ENCODE results near the gene ERG. TPM values are rescaled to one million over a fixed set of nuclear protein-coding genes. Genes with fewer than 3 reads are reported as not detected.

ERG gene
- total RNA-seq, 1 experiment from 2014 or later, result not detected

DNA sequence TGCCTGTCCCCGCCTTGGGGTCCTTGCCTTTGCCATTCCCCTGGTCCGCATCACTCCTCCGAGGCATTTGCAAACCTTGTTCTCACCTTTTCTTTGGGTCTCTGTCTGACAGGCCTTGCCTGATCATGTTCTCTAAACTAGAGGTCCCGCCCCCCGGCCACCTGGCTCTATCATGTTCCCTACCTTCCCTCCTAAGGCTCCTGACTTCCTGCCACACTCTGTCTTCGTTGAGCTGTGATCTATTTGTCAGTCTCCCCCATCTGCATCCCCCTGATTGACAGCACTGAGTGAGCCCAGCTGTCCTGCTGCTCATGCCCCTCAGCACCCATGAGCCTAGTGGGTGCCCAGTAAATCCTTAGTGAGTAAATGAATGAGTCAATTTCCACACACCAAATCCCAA is 22.8 kb downstream of the ERG start:
- no peak for DNase-seq
- Mint-ChIP-seq H3K9me3 (ENCODE audit: low read depth, unreplicated experiment) (no peaks in the 10 kb centered on the region), H3K36me3 (ENCODE audit: insufficient read depth, unreplicated experiment) (no peaks in the 10 kb centered on the region), H3K27ac (ENCODE audit: unreplicated experiment) (no peak overlapping the region), H3K27me3 (ENCODE audit: unreplicated experiment) (peaks cover 86% of the 10 kb centered on the region), H3K4me1 (ENCODE audit: low read depth, unreplicated experiment) (no peaks in the 10 kb centered on the region), H3K4me3 (ENCODE audit: low read depth, unreplicated experiment) (no peak overlapping the region)
- CTCF ChIA-PET, result no interaction called here
- TF ChIP-seq, protein P1, sequence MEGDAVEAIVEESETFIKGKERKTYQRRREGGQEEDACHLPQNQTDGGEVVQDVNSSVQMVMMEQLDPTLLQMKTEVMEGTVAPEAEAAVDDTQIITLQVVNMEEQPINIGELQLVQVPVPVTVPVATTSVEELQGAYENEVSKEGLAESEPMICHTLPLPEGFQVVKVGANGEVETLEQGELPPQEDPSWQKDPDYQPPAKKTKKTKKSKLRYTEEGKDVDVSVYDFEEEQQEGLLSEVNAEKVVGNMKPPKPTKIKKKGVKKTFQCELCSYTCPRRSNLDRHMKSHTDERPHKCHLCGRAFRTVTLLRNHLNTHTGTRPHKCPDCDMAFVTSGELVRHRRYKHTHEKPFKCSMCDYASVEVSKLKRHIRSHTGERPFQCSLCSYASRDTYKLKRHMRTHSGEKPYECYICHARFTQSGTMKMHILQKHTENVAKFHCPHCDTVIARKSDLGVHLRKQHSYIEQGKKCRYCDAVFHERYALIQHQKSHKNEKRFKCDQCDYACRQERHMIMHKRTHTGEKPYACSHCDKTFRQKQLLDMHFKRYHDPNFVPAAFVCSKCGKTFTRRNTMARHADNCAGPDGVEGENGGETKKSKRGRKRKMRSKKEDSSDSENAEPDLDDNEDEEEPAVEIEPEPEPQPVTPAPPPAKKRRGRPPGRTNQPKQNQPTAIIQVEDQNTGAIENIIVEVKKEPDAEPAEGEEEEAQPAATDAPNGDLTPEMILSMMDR (IDR thresholded peaks at IDR 0.05; ENCODE audit: unreplicated experiment), result no peak
- intact Hi-C loops (cut with micrococcal nuclease; ENCODE audit: unreplicated experiment), result no loop called here
- BruUV-seq (replicated peaks), result no TSS peak

DNA sequence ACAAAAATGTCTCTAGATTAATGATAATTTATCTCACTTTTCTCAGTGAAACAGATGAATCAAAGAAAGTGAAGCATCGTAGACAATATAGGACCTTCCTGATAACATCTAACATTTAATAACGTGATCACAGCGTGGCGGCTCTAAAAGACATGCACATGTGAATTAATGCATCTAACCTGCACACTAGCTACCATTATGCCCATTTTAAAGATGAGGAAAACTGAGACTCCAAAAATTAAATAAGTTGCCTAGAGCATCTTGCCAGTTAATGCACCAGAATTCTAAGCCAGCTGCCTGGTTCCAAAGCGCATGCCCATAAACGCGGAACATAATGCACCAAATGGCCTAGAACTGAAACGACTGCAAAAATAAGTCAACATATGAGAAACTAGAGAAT is 23.5 kb downstream of the ERG start:
- TF ChIP-seq, protein P1 (IDR thresholded peaks at IDR 0.05; ENCODE audit: unreplicated experiment), result no peak
- CTCF ChIA-PET, result no interaction called here
- no peak overlapping the region for H3K27ac Mint-ChIP-seq (ENCODE audit: unreplicated experiment)
- H3K36me3 Mint-ChIP-seq (ENCODE audit: insufficient read depth, unreplicated experiment), result no peaks in the 10 kb centered on the region
- H3K4me1 Mint-ChIP-seq (ENCODE audit: low read depth, unreplicated experiment), result no peaks in the 10 kb centered on the region
- BruUV-seq (replicated peaks), result no TSS peak
- no peaks in the 10 kb centered on the region for H3K9me3 Mint-ChIP-seq (ENCODE audit: low read depth, unreplicated experiment)
- intact Hi-C loops (cut with micrococcal nuclease; ENCODE audit: unreplicated experiment), result no loop called here
- DNase-seq, result no peak
- peaks cover 87% of the 10 kb centered on the region for H3K27me3 Mint-ChIP-seq (ENCODE audit: unreplicated experiment)
- no peak overlapping the region for H3K4me3 Mint-ChIP-seq (ENCODE audit: low read depth, unreplicated experiment)

DNA sequence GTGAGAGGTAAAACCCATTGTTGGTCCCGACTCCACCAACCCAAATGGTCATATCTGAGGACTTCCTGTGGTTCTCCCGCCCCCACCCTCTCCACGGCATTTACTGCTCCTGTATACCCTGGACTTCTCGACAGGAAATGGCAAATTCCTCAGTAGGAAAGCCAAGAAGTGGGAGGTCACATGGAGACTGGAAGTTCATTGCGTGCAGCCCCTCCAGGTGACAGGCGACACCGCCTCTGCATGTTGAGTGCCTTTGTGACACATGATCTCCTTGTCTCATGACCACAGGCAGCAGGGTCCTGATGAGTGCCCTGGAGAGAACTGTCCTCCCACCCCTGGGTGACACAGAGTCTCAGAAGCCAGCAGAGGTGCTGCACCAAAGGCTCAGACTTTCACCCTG is 24.2 kb downstream of the ERG start:
- CTCF ChIA-PET, result no interaction called here
- DNase-seq, result no peak
- Mint-ChIP-seq H3K27ac (ENCODE audit: unreplicated experiment) (no peak overlapping the region), H3K36me3 (ENCODE audit: insufficient read depth, unreplicated experiment) (no peaks in the 10 kb centered on the region), H3K4me1 (ENCODE audit: low read depth, unreplicated experiment) (peaks cover 5% of the 10 kb centered on the region), H3K9me3 (ENCODE audit: low read depth, unreplicated experiment) (no peaks in the 10 kb centered on the region), H3K4me3 (ENCODE audit: low read depth, unreplicated experiment) (no peak overlapping the region), H3K27me3 (ENCODE audit: unreplicated experiment) (peaks cover 80% of the 10 kb centered on the region)
- no TSS peak for BruUV-seq (replicated peaks)
- TF ChIP-seq, protein P1 (IDR thresholded peaks at IDR 0.05; ENCODE audit: unreplicated experiment), result no peak
- intact Hi-C loops (cut with micrococcal nuclease; ENCODE audit: unreplicated experiment), result no loop called here

DNA sequence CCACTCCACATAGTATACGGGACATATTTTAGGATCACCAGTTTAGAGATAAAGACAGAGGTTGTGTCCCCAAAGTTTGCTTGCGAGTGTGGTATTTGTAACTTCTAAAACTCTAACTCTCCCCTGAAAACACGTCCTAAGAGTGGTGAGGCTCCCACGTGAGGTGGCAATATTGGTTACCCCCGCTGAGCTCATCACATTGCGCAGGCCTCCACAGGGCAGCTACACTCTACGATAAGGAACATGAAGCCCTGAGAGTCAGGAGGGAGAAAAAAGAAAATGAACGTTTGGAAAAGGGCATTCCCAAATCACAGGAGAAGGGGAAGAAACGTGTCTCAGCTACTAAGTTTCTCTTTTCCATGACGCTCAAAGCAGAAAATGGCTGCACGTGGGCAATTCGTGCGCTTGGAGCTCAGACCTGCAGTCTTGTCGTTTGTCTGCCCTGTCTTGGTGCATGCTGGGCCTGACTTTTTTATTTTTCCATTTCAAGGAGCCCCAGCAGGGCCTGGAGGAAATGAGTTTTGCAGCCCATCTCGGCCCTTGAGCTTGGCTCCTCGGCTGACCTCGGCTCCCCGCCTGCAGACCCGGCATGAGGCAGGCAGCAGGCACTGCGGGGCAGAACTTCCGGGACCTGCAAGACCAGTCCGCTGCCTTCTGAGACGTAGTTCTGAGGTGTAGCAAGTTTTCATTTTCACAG is 25.7 kb downstream of the ERG start:
- TF ChIP-seq, protein P1 (IDR thresholded peaks at IDR 0.05; ENCODE audit: unreplicated experiment), result no peak
- no peak for DNase-seq
- Mint-ChIP-seq H3K4me3 (ENCODE audit: low read depth, unreplicated experiment) (no peak overlapping the region), H3K27ac (ENCODE audit: unreplicated experiment) (no peak overlapping the region), H3K27me3 (ENCODE audit: unreplicated experiment) (peaks cover 67% of the 10 kb centered on the region), H3K9me3 (ENCODE audit: low read depth, unreplicated experiment) (no peaks in the 10 kb centered on the region), H3K4me1 (ENCODE audit: low read depth, unreplicated experiment) (peaks cover 8% of the 10 kb centered on the region), H3K36me3 (ENCODE audit: insufficient read depth, unreplicated experiment) (no peaks in the 10 kb centered on the region)
- BruUV-seq (replicated peaks), result no TSS peak
- intact Hi-C loops (cut with micrococcal nuclease; ENCODE audit: unreplicated experiment), result no loop called here
- CTCF ChIA-PET, result interaction anchor here (0.6 kb wide), 2 partner anchors 49 to 379 kb away, joined by 3 to 4 read pairs; no protein-coding TSS in a partner anchor

Data from Calu3 (cell line).